UCSD-AML1 (cell line): ENCODE measurements around the gene LRRC37A3.
A peak's percentile ranks its signal among the peaks of the same experiment; 100 is the strongest.
"Not testable (repeated sequence)": the region's sequence is repeated elsewhere in the genome, so short reads cannot be mapped to it uniquely, and the experiment has no call there.

ENCODE experiments used
- DNase-seq: peaks from one replicate; lab custom pipeline; 2025; ENCODE audit not compliant: unreplicated experiment; lab: John Stamatoyannopoulos, UW

The LRRC37A3 gene

DNA sequence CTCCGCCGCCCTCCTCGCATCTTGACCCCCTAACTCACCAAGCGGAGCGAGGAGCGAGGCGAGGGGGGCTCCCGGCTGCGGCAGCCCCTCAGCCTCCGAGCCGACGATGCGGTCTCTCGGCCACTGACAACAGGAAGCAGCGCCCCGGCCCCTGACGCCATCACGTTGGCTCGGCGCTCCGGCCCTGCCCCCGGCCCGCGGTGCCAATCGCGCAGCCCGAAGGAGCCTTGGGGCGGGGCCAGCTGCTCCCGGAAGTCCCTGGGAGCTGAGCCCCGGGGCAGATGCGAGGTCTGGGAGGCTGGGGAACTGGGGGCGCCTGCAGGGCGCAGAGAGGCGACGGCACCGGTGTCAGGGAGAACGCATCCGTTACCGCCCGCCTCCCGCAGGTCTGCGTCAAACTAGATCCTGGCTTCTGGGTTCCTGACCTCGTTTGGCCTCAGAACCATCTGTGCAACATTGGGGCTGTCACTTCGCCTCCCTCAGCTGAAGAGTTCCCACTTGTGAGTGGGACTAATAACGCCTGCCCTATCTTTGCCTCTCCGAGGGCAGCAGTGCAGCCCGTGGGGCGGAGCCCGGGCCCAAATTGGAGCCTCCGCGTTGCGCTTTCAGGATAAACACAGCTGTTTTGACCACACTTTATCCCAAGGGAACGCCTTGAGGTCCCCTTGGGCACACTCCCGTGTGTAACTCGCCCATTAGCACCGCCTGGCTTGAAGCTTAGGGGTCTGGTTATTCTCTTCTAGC lies 82.1 kb downstream of the LRRC37A3 start:
- DNase-seq: peak; percentile 88

DNA sequence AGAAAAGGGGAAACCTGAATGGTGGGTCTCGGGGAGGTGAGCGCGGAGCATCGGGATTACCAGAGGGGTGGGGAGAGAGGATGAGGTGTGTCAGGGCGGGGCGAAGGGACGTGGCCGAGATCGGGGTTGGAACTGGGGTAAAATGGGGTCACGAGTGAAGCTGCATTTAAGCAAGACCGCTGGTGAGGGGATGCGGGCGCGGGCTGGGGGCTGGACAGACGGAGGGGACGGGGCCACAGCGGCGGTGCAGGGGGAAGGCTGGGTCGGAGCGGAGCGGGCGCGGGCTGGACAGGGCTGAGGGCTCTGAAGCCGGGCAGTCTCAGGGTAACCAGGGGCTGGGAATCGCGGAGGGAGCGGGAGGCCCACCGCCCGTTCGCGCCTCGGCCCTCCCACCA lies 82.7 kb downstream of the LRRC37A3 start:
- not testable (repeated sequence) for DNase-seq

DNA sequence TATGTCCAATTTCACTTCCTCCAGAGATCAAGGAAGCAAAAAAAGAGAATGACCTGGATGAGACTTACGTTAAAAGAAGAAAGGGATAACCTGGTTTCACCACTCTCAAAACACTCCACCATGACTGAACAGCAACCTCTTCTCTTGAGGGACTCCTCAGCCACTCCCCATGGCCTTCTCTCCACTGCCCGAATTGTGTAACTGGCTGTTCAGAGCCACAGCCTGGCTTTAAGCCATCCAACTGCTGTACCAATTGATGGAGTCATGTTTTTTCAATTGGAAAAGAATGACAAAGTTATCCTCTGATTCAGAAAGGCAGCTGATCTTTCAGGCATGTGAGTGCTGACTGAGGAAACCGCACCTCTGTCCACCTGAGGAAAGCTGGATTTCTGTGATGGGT lies 85.2 kb downstream of the LRRC37A3 start:
- not testable (repeated sequence) for DNase-seq

DNA sequence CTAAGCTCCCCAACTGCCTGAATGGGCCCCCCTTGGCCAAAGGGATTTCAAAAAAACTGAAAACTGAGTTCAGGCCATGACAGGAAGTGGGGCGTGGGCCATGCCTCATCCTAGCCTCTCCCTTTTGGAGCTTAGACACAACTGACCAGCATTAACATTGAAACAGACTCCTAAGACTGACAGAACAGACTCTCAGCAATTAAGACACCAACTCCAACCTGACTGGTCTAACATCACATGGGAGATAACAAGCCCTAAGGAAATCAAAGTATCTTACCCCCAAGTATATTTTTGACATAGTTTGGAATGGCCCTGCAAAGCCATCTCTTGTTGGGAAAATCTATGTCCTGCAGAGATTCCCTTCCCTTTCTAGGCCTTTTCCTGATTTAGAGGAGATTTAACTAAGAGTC lies 88.6 kb downstream of the LRRC37A3 start:
- not testable (repeated sequence) for DNase-seq

DNA sequence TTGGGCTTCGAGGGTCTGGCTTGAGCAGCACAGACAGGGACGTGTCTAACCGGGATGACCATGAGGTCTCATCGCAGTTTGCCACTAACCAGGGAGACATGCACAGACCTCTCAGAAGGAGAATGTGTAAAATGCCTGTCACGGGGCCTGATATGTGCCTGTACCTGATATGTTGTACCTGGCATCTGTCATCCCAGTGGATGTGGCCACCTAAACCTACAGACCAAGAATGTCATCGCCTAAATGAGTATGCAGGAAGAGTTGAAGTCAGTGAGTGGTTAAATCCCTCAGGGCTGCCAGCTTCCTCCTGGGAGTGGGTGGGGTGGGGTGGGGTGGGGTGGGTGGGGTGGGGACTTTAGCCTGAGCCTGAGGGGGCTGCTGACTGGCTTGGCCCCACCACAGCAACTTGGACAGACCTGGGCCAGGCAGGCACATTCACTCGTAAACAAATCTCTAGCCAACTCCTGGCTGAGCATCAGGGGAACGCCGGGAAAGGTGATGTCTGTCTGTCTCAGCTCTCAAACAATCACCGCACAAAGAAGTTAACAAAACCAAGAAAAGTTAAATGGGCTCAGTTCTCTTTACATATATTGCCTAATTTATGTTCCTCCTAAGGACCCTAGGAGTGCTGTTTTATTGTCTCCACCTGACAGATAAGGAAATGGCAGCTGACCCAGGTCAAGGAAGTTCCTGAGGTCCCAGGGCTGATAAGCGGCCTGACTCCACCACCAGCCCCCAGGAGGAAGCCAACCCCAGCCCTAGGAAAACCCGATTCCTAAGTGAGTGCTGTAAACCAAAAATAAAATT lies 89.3 kb downstream of the LRRC37A3 start:
- DNase-seq: not testable (repeated sequence)

DNA sequence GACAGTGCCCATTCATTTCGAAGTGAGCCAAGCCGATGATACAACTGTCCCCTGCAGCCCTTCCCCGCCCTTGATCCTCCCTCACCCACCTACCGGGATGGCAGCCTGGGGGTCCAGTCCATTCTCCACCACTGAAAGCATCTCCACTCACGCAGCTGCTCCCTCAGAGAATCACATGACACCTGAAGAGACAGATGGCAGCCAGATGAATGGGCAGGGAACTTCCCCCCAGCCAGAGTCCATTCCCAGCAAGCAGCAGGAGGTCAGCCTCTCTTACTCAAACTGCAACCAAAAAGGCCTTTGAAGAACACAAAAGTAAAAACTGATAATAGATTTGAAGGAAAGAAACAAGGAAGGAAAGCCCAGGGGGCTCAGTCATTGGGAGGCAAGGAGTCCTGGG lies 90.2 kb downstream of the LRRC37A3 start:
- DNase-seq: not testable (repeated sequence)

DNA sequence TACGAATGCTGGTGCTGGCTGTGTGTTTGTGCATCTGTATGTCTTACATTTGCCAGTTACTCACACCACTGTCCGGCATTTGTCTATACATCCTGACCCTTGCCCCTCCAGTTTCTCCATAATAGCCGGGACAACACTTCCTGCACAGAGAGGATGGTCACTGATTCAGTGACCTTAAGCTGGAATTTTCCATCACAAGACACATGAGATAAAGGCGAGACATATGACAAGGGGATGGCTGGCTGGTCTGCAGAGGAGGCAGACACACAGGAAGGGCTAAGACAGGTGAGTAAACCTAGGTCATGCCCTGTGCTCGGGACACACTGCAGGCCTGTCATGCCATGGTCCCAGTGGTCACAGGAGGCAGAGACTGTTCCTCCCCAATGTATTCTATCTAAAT lies 100.4 kb downstream of the LRRC37A3 start:
- DNase-seq: not testable (repeated sequence)

DNA sequence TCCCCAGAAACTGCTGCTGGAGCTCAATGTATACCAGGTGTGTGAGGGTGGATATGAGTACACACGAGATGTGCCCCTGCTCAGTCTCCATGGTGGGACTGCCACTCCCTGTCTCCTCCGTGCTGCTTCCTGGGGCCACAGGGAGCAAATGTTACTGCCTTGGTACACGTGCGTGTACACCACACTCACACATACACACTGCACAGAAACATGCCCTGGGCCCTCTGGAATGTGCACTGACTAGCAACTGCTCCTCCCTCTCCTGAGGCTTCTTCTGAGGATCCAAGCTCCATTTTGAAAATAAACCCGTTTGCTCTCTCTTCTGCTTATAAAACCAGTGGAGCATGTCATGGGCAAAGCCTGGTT lies 103.5 kb downstream of the LRRC37A3 start:
- DNase-seq: not testable (repeated sequence)

DNA sequence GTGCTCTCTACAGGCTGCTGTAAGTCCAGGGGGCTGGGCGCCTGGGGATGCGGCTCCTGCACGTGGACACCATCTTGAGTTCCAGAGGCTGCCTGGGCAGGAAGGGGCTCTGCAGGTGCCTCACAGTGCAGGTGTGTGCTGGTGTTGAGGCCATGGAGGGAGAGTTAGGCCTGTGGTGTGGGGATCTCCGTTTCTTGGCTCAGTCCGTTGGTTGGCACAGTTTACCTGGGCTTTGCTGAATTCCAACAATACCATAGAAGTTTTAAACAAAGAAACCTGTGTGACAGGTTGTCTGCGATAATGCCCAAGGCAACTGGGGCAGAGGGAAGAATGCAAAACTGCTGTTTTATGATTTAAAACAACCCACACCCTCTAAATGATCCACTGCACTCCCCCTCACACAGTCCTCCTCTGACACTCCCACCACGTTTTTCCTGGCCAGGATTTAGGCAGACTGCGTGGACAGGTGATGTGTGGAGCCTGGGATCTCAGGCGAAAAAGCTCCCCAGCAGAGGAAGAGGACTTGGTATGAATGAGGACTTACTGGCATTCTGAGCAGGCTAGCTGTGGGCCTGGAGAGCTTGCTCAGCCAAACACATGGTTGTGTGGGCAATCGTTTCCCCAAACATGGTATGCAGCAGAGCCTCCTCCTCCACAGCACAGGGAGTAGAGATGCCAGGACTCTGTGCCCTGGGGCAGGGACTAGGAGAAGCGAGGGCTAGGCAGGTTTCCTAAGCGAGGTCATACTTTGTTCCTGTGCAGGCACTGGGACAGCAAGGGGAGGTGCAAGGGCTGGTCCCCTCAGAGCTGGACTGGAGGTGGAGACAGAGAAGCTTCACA lies 104.1 kb downstream of the LRRC37A3 start:
- not testable (repeated sequence) for DNase-seq

DNA sequence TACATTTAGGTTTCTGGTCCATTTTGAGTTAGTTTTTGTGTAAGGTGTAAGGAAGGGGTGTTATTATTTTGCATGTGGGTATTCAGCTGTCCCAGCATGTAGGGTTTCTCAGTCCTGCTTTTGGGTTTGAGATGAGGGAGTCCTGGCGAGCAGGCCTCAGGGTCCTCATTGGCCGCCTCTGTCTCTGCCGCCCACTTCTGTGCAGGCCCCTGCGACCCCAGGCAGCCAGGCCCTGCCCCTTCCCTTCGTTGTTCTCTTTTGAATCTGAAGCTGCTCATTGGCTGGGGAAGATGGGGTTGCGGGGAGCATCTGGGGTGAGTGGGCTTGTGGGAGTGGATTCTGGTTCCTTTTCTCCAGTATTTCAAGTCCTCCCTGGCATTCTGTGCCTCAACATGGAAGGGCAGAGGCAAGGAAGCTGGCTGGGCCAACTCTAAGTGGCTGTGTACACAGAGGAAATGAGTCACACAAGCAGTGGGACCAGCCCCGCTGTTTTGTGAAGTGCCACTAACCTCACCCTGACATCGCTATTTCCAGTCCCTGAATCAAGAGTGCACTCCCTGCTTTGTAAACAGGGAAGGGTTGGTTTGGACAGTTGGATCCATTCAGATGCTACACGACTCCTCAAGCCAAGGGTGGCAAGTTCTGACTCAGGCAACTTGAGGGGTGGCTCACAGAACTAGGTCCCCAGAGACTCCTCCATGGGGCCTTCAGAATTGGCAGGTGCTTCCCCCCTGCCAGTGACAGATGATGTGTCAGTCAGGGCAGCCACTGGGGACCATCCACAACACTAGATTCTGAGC lies 110.9 kb downstream of the LRRC37A3 start:
- DNase-seq: peak; percentile 72
